SKM-1 (cell line): ENCODE measurements around the gene UST.
A peak's percentile ranks its signal among the peaks of the same experiment; 100 is the strongest.

Experiments
- DNase-seq: peaks from one replicate; lab custom pipeline; 2025; ENCODE audit not compliant: unreplicated experiment; lab: John Stamatoyannopoulos, UW

UST gene

GRCh38 chr6:149077208-149077607 lies 330.4 kb downstream of the UST start:
- no peak for DNase-seq

GRCh38 chr6:149078211-149078782 lies 331.5 kb downstream of the UST start:
- no peak for DNase-seq

- no peak for DNase-seq
Measured at GRCh38 chr6:149079456-149079855, 332.6 kb downstream of the UST start.

- DNase-seq = peak; percentile 15
Measured at GRCh38 chr6:149079911-149080491, 333.2 kb downstream of the UST start.

- no peak for DNase-seq
Measured at GRCh38 chr6:149080511-149080910, 333.7 kb downstream of the UST start.

GRCh38 chr6:149081281-149081680 lies 334.5 kb downstream of the UST start:
- DNase-seq = no peak

- DNase-seq = peak; percentile 51
Measured at GRCh38 chr6:149082320-149082719, 335.5 kb downstream of the UST start.

GRCh38 chr6:149084026-149084425 lies 337.2 kb downstream of the UST start:
- no peak for DNase-seq

- DNase-seq = no peak
Measured at GRCh38 chr6:149084808-149085556, 338.2 kb downstream of the UST start.

- no peak for DNase-seq
Measured at GRCh38 chr6:149085557-149085938, 338.7 kb downstream of the UST start.

GRCh38 chr6:149086363-149086762 lies 339.5 kb downstream of the UST start:
- no peak for DNase-seq

- no peak for DNase-seq
Measured at GRCh38 chr6:149087898-149088297, 341.1 kb downstream of the UST start.

GRCh38 chr6:149088361-149088760 lies 341.5 kb downstream of the UST start:
- DNase-seq = no peak

GRCh38 chr6:149089510-149089909 lies 342.7 kb downstream of the UST start:
- no peak for DNase-seq

GRCh38 chr6:149090937-149091336 lies 344.1 kb downstream of the UST start:
- DNase-seq = no peak

- no peak for DNase-seq
Measured at GRCh38 chr6:149093643-149094042, 346.8 kb downstream of the UST start.

- DNase-seq = no peak
Measured at GRCh38 chr6:149094156-149094555, 347.3 kb downstream of the UST start.

- no peak for DNase-seq
Measured at GRCh38 chr6:149094934-149095351, 348.1 kb downstream of the UST start.

GRCh38 chr6:149095842-149096241 lies 349.0 kb downstream of the UST start:
- no peak for DNase-seq

GRCh38 chr6:149097794-149098193 lies 351.0 kb downstream of the UST start:
- no peak for DNase-seq

- DNase-seq = no peak
Measured at GRCh38 chr6:149098700-149099276, 352.0 kb downstream of the UST start.

- DNase-seq = no peak
Measured at GRCh38 chr6:149102324-149102723, 355.5 kb downstream of the UST start.
